Lower leg skin (tissue), 3 donors: ENCODE data around the gene EMX2.

Experiments used
- CTCF ChIP-seq, 3 donors: fragments of 450-650 bp; IDR thresholded peaks; one replicate each; pipeline ENCODE4 v1.5.1; 2016; ENCODE audit warnings: antibody characterized with exemption in 3 of 3, mild to moderate bottlenecking in 3 of 3, moderate library complexity in 2 of 3
- POLR2A ChIP-seq, 2 donors: fragments of 450-650 bp; IDR thresholded peaks; one replicate each; pipeline ENCODE4 v1.6.1; 2016 to 2017; ENCODE audit warnings: antibody characterized with exemption in 2 of 2, mild to moderate bottlenecking in 1 of 2, moderate library complexity in 1 of 2

GRCh38 chr10:117556356-117556755, 13.8 kb downstream of the EMX2 start:
- TF ChIP-seq CTCF (IDR thresholded peaks at IDR 0.05): no peak
- TF ChIP-seq POLR2A (IDR thresholded peaks at IDR 0.05): no peak
